AG09309 (cell line): Measurements from ENCODE around the gene LYRM1.

Experiments used
- DNase-seq: peaks from one replicate; pipeline ENCODE4 v3.0.0-alpha.2; 2010; ENCODE audit warnings: low read depth
- H3K4me3 ChIP-seq: 2 replicates; pipeline ENCODE4 v1.5.1; 2011; ENCODE audit warnings: mild to moderate bottlenecking, low read depth, low read length, moderate library complexity; ENCODE audit not compliant: control insufficient read depth
- CTCF ChIP-seq: IDR thresholded peaks from 2 replicates; pipeline ENCODE4 v1.5.1; 2011; ENCODE audit warnings: mild to moderate bottlenecking, low read depth, low read length, inconsistent platforms; ENCODE audit not compliant: insufficient read depth, control insufficient read depth; ENCODE audit errors: missing control alignments

LYRM1 gene

GRCh38 chr16:20904507-20905081 is 4.0 kb downstream of the LYRM1 start:
- peak; percentile 63 for DNase-seq
- no peak overlapping the region for H3K4me3 ChIP-seq
- no peak for TF ChIP-seq CTCF

- DNase-seq, result no peak
- H3K4me3 ChIP-seq, result no peak overlapping the region
- no peak for TF ChIP-seq CTCF
Observed at GRCh38 chr16:20905576-20905975, 5.0 kb downstream of the LYRM1 start.

- peak; percentile 78 for DNase-seq
- H3K4me3 ChIP-seq, result no peak overlapping the region
- no peak for TF ChIP-seq CTCF
Observed at GRCh38 chr16:20906341-20907255, 6.0 kb downstream of the LYRM1 start.

GRCh38 chr16:20910781-20911321 is 10.3 kb downstream of the LYRM1 start:
- no peak overlapping the region for H3K4me3 ChIP-seq

GRCh38 chr16:20911361-20911760 is 10.8 kb downstream of the LYRM1 start:
- no peak overlapping the region for H3K4me3 ChIP-seq
- no peak for DNase-seq
- no peak for TF ChIP-seq CTCF

More at GRCh38 chr16:20910781-20911321, 10.3 kb downstream of the LYRM1 start:
- peak; percentile 93 for DNase-seq
- TF ChIP-seq CTCF, result no peak

- no peak for DNase-seq
- H3K4me3 ChIP-seq, result no peak overlapping the region
- no peak for TF ChIP-seq CTCF
Observed at GRCh38 chr16:20916289-20916688, 15.7 kb downstream of the LYRM1 start.
